ENCODE data around the gene ALDH18A1.

DNA sequence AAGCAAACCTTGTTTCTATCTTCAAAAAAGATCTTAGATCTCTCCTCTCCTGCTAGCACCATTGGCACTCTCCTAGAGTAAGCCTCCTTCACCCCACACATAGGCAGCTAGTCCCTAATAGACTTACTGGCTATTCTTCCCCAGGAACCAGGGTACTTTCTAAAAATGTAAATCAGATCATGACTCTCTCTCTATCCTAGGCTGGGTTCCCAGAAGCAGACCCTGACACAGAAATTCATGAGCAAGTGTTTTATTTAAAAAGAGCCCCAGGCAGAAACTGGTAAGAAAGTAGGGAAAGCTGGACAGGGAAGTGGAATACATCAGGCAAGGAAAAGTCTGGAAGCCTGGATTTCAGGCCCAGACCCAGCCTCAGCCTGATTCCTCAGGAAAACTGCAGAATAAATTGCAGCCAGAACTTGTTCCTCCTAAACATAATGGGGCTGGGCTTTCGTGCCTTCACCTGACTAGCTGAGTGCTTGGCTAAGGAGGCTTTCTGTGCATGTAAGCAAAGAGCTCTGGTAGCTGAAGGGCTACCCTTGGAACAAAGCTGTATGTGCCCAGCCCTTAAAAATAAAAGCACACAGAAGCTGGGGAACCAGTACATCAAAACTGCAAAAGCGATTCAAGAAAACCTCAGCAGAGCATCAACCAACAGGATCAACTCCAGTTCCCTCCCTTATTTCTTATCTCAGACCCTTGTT lies 76.5 kb downstream of the ALDH18A1 start:
- TF ChIP-seq EZH2 (IDR thresholded peaks at IDR 0.05; ENCODE audit: borderline replicate concordance, low read length), result no peak
- TF ChIP-seq, protein P1, sequence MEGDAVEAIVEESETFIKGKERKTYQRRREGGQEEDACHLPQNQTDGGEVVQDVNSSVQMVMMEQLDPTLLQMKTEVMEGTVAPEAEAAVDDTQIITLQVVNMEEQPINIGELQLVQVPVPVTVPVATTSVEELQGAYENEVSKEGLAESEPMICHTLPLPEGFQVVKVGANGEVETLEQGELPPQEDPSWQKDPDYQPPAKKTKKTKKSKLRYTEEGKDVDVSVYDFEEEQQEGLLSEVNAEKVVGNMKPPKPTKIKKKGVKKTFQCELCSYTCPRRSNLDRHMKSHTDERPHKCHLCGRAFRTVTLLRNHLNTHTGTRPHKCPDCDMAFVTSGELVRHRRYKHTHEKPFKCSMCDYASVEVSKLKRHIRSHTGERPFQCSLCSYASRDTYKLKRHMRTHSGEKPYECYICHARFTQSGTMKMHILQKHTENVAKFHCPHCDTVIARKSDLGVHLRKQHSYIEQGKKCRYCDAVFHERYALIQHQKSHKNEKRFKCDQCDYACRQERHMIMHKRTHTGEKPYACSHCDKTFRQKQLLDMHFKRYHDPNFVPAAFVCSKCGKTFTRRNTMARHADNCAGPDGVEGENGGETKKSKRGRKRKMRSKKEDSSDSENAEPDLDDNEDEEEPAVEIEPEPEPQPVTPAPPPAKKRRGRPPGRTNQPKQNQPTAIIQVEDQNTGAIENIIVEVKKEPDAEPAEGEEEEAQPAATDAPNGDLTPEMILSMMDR (conservative IDR thresholded peaks at IDR 0.05 in 1 of 2, IDR thresholded peaks at IDR 0.05 in 1 of 2; ENCODE audit: extremely low read depth in 1 of 2, insufficient read depth in 1 of 2, low read depth in 1 of 2, low read length in 2 of 2), result no peak
